ENCODE results near the gene ARHGAP23. TPM values are rescaled to one million over a fixed set of nuclear protein-coding genes. Genes with fewer than 3 reads are reported as not detected.

Gene ARHGAP23
- total and polyA plus RNA-seq, 10 of the 15 experiments (the other 5 are each of a cell fraction or from before 2014, with no cell fraction given): 0.23 to 5.8 (median 2.1) TPM

- TF ChIP-seq NR2C2 (IDR thresholded peaks at IDR 0.05; ENCODE audit: borderline replicate concordance, control insufficient read depth, insufficient read length, low read depth) (no peak), ZSCAN29 (IDR thresholded peaks at IDR 0.05) (no peak), ZNF592 (IDR thresholded peaks at IDR 0.05) (no peak), JUND (IDR thresholded peaks at IDR 0.05; ENCODE audit: low read depth, low read length) (no peak), CREM (IDR thresholded peaks at IDR 0.05; ENCODE audit: low read depth) (no peak), NFXL1 (IDR thresholded peaks at IDR 0.05; ENCODE audit: borderline replicate concordance) (no peak), BCL11A (IDR thresholded peaks at IDR 0.05; ENCODE audit: low read depth, low read length) (no peak), ZBTB4 (CRISPR knock-in tag; IDR thresholded peaks at IDR 0.05) (no peak), ZNF384 (IDR thresholded peaks at IDR 0.05; ENCODE audit: borderline replicate concordance, low read depth, low read length) (no peak), YY1 (IDR thresholded peaks at IDR 0.05; ENCODE audit: low read depth, low read length) (no peak), SMAD1 (IDR thresholded peaks at IDR 0.05; ENCODE audit: low read depth, partially characterized antibody) (no peak), ZBTB11 (CRISPR knock-in tag; IDR thresholded peaks at IDR 0.05) (no peak), YBX1 (IDR thresholded peaks at IDR 0.05) (no peak)
Observed at GRCh38 chr17:38442548-38442947, 14.3 kb downstream of the ARHGAP23 start (continued).
